Gastroesophageal sphincter (tissue), 3 donors: Measurements from ENCODE around the gene SUPT16H.

Experiments
- CTCF ChIP-seq, 4 experiments: fragments of 200-600 bp in 2 of 4; fragments of 450-650 bp in 2 of 4; sonication (generic) in 1 of 4; IDR thresholded peaks; one replicate each; pipeline ENCODE4 v1.5.1; 2017 to 2019; ENCODE audit warnings: antibody characterized with exemption in 4 of 4, mild to moderate bottlenecking in 2 of 4, moderate library complexity in 2 of 4
- POLR2A ChIP-seq, 2 donors: fragments of 450-650 bp; IDR thresholded peaks; one replicate each; pipeline ENCODE4 v1.6.1; 2017; ENCODE audit warnings: antibody characterized with exemption in 2 of 2, mild to moderate bottlenecking in 2 of 2, moderate library complexity in 1 of 2
- POLR2AphosphoS5 ChIP-seq: sonication (generic); formaldehyde crosslinking; IDR thresholded peaks from one replicate; pipeline ENCODE4 v1.6.1; 2017; ENCODE audit warnings: antibody characterized with exemption

GRCh38 chr14:21308479-21309237, 75.2 kb downstream of the SUPT16H start:
- TF ChIP-seq POLR2AphosphoS5 (no peak), POLR2A (IDR thresholded peaks at IDR 0.05) (no peak), CTCF (IDR thresholded peaks at IDR 0.05) (no peak)
